ENCODE measurements around the gene SLMAP.

Gene SLMAP

DNA sequence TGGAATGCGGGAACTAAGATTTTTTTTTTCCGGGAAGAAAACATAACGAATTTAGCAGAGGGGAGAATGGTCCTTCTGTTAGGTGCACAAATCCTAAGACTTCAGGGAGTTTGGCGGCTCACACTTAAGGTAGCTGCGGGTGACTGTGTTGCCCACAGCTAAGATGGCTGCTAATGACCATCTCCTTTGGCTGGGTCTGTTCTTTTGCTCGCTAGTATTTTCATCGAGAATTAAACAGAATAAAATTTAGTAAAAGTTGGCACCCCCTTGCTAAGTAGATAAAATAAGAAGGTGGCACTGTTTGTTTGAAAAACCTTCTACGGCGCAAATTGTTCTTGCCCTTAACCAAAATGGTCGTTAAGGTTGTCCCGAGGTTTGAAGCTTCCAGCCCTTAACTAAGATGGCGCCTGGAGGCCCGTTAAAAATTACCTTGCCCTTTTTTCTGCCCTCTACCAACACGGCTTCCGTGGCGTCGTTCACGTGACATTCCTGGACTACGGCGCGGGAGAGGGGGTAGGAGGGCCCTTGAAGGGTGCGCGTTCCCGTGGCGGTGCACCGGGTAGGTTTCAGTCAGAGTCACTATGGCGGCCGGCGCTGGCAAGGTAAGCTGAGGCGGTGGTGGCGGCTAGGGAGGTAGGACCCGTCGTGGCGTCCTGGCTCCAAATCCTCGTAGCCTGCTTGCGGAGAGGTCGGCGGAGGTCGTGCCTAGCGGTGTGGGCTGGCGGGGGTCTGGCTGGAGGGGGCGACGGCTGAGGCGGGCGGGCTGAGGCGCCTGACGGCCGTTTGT lies at the start of gene SLMAP:
Gene SLMAP, plus strand, starts transcription at position 569 of the 787 bp plus-strand sequence. CDS start 1,343 bp downstream, outside the sequence.
- FAIRE-seq: peak; percentile 95

GRCh38 chr3:57706462-57706861 lies 49.6 kb upstream of the SLMAP start:
- FAIRE-seq: no peak

DNA sequence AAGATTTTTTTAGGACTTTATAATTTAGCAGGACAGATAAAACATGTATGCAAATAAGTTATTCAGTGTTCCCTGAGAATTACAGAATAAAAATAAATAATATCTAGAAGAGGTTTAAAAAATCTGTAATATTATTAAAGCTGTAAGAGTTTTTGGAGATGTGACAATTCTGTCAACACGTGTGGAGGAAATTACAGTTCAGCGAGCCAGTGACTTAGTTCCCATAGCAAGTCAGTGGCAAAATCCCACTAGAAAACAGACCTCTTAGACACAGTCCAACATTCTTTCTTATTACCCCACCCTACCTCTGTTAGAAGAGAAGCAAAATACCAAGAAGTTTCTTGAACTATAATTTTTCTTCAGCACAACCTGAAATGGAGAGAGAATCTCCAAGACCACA lies 47.1 kb upstream of the SLMAP start:
- FAIRE-seq: no peak

DNA sequence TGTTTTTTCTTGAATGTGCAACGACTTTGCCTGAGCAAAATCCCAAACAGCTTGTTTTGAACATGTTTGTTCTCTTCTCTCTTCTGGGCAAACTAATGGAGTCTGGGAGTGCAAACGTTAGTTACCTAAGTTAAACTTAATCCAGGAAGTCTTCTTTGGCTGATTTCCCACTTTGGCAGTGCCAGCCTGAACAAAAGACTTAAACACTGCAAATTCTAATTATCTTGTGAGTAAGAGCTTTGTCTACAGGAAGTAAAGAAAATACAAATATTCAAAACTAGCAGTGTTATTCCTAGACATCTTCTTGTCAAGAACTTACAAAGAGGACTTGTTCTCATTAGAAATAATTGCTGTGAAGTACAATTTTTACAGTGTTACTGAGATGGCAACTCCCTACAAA lies 46.5 kb upstream of the SLMAP start:
- no peak for FAIRE-seq

DNA sequence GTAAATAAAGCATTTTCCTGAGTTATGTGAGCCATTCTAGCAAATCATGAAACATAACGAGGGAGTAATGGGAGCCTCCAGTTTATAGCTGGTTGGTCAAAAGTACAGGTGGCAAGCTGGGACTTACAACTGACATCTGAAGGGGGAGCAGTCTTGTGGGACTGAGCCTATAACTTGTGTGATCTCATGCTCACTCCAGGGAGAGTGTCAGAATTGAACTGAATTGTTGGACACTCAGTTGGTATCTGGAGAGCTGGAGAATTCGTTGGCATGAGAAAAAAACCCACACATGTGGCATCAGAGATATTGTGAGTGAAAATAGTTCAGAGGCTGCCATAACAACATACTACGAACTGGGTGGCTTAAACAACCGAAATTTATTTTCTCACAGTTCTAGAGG lies 40.4 kb upstream of the SLMAP start:
- FAIRE-seq: no peak

GRCh38 chr3:57717205-57717868 lies 38.8 kb upstream of the SLMAP start:
- no peak for FAIRE-seq

DNA sequence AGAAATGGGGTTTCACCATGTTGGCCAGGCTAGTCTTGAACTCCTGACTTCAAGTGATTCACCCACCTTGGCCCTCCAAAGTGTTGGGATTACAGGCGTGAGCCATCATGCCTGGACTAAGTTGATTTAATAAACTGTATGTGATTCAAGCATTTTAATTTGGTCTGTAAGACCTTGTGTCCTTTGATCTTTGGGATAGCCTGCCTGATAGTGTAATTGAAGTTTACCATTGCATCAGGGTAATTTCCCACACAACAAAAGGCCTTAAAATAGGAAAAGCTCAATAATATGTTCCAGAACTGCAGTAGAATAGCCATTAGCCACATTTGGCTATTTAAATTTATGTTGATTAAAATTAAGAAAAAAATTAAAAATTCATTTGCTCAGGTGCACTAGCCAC lies 38.0 kb upstream of the SLMAP start:
- FAIRE-seq: no peak

GRCh38 chr3:57726397-57726796 lies 29.7 kb upstream of the SLMAP start:
- FAIRE-seq: no peak

DNA sequence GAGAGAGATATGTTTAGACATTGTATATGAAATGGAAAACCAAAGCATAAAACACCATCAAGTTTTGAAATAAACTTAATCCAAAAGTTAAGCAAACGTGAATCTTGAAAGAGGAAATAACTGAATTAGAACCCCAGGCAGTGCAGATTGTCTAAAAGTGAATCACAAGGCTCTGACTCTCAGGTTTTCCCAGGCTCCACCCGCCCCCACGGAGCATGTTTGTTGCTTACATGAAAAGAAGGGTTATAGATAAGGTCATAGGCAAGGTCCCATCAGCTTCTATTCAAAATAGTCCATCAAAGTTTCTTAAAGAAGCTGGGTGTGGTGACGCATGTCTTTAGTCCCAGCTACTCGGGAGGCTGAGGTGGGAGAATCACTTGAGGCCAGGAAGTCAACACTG lies 29.0 kb upstream of the SLMAP start:
- no peak for FAIRE-seq

GRCh38 chr3:57729334-57730045 lies 26.6 kb upstream of the SLMAP start:
- FAIRE-seq: no peak

GRCh38 chr3:57730682-57731081 lies 25.4 kb upstream of the SLMAP start:
- no peak for FAIRE-seq

DNA sequence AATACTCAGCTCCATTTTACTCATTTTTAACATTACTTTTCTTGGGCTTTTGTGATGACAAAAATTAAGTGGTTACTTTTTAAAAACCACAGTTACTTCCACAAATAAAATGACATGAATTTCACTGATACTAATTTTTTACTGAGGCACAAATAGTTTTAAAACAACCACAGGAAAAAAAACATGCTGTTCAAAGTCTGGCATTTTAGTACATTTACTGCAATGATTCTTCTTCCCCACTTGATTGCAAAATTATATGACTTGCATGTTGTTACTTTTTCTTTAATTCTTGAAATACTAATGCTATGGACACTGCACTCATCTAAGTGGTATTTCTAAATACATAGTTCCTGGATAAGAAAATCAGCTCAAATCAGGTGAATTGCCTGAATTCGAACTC lies 24.8 kb upstream of the SLMAP start:
- no peak for FAIRE-seq

- FAIRE-seq: no peak
These were observed 22.3 kb upstream of the SLMAP start for GRCh38 chr3:57733790-57734189.

GRCh38 chr3:57735405-57735804 lies 20.7 kb upstream of the SLMAP start:
- no peak for FAIRE-seq

GRCh38 chr3:57737840-57738239 lies 18.3 kb upstream of the SLMAP start:
- no peak for FAIRE-seq

DNA sequence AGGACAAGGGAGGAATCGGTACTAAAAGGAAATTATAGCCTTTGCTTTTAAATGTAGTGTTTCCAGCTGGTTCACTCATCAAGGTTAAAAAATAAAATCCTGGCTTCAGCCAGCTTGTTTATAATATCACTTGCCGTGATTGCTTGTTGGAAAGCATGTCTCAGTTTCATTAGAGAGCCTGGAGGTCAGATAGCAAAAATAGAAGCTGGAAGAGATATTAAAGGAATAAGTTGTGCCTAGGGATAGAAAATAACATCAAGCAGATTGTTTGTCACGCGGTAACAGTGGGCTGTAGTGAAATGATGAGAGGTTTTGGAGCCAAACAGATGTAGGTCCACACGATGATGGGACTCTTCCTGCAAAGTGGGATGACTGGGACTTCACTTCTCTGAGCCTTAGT lies 17.7 kb upstream of the SLMAP start:
- no peak for FAIRE-seq

DNA sequence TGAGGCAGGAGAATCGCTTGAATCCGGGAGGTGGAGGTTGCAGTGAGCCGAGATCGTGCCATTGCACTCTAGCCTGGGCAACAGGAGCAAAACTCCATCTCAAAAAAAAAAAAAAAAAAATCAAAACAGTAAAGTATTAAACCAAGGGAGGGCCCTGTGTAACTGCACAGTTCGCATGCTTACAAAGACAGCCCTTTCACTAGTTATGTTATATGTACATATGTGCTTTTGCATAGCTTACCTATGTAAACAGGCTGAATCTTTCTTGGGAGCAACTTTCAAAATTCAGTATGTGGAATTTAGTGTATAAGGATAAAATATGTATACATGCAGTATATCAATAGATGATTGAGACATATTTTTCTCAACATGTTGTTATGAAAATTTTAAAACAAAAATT lies 16.1 kb upstream of the SLMAP start:
- FAIRE-seq: no peak

GRCh38 chr3:57743496-57743895 lies 12.6 kb upstream of the SLMAP start:
- no peak for FAIRE-seq

DNA sequence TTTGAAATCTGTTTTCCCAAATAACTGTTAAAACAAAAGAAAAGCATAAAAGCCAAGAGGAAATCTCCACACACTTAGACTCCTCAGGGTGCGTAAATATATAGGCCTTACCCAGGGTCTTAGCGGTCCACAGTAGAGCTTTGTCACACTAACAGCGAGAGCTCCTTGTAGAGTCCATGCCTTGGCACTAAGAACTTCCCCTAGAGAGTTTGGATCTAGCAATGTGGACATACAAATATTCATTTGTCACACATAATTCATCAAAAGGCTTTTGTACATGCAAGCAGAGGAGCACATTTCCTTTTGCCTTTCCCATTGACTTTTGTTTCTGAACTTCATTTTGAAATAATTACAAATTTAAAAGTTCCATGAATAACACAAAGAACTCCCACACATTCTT lies 11.0 kb upstream of the SLMAP start:
- no peak for FAIRE-seq

- no peak for FAIRE-seq
These were observed 9.7 kb upstream of the SLMAP start for GRCh38 chr3:57746156-57747010.

DNA sequence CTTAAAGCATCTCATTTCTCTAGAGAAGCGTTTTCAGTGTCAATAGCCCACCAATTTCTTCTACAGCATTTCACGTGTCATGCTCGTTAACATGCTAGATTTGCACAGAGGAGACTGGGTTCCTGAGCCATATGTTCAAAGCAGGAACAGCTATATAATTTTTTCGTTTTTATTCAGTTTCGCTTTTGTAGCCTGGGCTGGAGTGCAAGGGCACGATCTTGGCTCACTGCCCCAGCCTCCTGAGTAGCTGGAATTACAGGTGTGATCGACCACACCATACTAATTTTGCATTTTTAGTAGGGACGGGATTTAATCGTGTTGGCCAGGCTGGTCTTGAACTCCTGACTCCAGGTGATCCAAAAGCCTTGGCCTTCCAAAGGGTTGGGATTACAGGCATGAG lies 6.6 kb upstream of the SLMAP start:
- FAIRE-seq: no peak

DNA sequence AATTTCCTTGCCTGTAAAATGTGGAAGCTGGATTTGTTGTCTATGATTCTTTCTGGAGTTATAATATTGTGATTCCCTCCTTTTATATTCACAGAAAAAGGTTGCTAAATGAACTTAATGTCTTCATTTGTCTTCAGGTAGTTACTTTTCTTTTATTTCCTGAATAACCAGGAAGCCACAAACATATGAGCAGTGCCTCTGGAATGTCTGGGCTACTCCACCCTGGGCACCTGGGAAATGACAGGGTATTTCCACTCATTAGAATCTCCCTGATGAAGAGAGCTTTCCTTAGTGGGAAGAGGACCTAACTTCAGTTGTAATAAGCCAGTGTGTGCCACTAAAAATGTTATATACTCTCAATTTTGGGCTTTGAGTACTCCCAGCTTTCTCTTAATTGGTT lies 3.8 kb upstream of the SLMAP start:
- FAIRE-seq: no peak

DNA sequence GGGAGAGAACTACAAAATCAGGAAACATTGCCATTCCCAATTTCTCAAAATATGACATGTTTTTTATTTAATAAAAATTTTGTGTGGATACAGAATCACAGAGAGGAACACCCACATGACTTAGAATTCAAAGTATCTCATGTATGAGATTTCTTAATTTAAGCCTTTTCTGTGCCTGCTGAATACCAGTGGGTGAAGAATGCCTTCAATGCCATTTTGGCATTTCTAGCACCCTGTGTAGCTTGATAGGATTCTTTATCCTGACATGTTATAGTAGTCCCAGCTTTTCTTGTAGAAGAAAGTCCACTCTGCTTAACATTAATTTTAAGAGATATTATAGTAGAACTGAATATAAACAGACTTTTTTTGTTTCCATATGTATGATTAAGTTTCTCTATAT lies 3.1 kb upstream of the SLMAP start:
- no peak for FAIRE-seq

Measured in A204.1 (cell line).